GM18511 (cell line): ENCODE results near the gene PTN.

Experiments
- ATAC-seq: cut with Tn5 transposase; IDR thresholded peaks from one replicate; pipeline ENCODE4 v1.9.1; 2021; ENCODE audit warnings: mild to moderate bottlenecking, moderate library complexity; ENCODE audit not compliant: unreplicated experiment

PTN gene, protein sequence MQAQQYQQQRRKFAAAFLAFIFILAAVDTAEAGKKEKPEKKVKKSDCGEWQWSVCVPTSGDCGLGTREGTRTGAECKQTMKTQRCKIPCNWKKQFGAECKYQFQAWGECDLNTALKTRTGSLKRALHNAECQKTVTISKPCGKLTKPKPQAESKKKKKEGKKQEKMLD

DNA sequence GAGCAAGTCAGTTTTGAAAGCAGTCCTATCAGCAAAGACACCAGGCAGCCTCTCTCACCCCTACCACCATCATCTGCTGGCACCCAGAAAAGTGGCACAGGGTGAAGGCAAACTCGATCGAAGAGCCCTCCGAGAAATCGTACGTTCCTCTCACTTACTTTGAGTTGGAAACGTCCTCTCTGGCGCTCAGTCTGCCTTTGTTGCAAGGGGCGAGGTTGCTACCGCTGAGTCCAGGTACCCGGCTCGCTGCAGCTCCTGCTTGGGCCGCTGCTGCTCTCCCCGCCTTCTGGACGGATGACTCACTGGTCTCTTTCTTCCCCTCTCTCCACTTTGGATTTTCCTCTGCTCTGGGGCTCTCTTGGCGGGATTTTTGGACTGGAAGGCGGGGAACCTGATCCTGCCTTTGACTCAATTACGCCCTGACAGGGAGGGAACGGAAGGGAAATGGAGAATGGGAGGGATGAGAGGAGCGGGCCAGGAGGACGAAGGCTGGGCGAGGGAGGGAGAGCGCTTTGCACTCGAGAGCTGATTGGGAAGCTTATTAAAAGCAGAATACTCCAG, at the start of gene PTN:
Gene PTN (minus strand): TSS at position 453 of the 561 bp plus-strand sequence. CDS start 88,760 bp downstream, outside the sequence.
- ATAC-seq = no peak

DNA sequence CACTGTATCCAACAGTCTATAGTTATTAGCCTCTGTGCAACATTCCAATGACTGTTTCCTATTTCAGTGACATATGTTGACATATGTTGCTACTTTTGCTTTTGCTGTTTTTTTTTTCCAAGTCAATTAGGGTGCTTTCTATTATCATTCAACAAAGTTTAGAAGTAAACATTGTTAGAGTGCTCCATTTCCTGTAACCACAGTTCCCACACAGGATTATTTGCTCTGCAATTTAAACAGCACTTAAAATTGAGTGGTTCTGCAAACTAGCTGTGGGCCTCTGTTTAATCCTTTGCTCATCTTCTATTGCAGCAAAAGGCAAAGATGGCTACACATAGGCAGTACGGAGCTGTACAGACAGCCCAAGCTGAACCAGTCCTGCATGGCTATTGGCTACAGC, 46.5 kb upstream of the PTN start:
- ATAC-seq = no peak

DNA sequence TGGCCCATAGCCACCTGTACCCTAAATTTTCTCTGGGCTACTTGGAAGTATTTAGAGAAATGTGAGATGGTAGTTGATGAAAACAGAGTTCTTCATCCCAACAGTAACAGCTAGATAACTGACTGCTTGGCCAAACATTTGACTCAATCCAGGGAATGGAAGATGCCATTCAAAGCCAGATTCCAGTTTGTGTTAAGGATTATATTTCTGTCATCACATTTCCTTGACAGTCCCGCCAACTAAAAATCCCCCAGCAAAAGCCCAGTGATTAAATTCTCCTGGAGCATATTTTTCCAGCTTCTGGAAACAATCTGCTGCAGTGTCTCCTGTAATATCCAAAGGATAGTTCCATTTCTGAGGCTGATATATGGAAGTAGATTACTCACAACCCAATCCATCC, 45.4 kb upstream of the PTN start:
- ATAC-seq = no peak

DNA sequence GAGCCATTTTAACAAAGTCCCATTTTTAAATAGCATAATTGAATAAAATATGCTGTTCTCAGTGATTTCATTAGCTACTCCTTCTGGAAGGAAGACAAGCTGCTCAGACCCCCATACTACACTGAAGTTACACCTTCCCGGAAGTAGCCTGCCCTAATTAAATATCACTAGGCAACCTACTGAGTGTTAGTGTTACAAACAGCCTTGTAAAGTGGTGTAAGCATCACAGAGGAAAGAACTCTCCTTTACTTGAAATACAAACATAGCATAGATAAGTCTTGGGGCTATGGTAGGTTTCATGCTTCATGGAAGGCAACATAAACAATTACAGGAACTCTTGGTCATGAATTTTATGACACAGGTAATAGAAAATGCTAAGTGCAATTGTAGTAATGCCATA, 43.4 kb upstream of the PTN start:
- no peak for ATAC-seq

DNA sequence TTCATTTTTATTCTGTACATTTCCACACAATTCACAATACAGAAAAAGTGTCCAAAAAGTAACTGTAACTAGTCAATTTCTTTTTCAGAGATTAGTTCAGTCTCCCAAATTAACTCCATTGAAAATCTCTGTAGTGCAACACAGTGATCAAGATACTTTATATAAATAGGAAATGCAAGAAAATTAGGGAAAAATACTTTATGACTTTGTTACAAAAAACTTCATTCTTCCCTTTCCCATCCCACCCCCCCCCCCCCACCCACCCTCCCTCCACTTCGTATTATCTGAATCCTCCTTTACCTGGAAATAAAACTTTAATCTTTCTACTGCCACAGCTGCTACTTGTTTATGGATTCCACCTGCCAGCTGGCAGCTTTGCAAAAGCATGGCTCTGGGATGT, 37.5 kb upstream of the PTN start:
- no peak for ATAC-seq

DNA sequence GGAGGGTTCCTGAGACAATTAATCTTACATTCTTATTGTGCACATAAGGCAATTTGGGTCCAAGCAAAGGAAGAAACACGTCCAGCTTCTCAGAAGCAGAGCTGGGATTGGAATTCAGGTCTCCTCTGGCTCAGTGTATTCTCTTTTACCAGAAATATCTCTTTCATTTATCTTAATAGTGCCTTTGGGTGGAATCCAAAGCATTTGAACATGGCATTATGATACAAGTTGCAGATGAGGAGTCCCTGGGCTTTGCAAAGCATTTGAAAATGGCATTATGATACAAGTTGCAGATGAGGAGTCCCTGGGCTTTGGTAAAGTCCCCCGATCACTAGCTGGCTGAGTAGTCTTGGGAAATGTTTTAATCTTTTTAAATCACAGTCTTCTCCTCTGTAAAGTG, 30.0 kb upstream of the PTN start:
- ATAC-seq = no peak

DNA sequence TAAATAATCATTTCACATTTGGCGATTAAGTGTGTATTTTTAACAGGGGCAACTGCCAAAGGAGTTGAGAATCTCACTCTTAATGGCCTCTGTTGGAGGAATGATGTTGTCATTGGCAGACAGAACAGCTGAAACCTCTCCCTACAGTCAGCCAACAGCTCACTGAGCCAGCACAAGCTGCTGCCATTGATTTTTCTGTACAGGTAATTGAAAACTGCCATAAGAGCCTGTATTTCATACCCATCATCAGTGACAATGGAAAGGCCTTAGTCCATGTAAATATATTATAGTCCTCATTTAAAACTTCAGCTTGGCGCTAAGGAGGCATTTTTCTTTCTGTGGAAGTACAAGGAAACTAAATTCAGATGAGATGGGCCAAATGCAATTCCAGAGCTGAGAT, 28.1 kb upstream of the PTN start:
- ATAC-seq = no peak

DNA sequence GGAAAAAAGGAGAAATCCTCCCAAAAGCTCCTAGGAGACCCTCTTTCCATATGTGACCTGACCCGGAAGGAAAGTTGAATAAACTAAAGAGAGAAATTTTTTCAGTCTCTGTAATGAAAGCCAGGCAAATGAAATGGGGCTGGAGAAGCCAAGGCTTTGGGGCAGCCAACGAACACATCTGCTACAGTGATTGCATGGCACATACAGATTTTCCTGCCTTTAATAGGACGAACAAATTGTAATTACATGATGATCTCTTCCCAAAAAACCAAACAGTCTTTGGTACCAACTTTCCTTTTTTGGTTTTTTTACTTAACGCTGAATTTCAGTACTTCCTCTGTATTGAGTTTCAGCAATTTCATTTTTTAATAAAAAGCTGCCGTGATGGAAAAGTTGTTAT, 23.5 kb upstream of the PTN start:
- no peak for ATAC-seq

DNA sequence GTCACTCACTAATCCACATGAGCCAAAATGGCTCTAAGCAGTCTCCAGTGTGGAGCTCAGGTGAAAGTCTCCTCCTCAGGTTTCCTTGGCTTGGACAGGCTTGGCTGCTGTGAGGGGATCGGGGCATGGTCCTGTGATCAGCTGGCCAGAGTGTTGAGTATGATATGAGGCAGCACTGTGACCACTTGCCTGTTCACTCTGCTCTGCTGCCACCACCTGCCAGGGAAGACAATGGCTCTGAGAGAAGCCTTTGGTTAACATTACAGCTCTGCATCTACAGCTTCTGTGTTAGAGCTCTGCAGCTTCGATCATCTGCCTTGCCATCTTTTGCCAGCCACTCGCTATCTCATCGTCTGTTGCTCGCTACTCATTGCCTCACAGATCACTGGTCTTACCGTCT, 20.1 kb upstream of the PTN start:
- ATAC-seq = no peak

DNA sequence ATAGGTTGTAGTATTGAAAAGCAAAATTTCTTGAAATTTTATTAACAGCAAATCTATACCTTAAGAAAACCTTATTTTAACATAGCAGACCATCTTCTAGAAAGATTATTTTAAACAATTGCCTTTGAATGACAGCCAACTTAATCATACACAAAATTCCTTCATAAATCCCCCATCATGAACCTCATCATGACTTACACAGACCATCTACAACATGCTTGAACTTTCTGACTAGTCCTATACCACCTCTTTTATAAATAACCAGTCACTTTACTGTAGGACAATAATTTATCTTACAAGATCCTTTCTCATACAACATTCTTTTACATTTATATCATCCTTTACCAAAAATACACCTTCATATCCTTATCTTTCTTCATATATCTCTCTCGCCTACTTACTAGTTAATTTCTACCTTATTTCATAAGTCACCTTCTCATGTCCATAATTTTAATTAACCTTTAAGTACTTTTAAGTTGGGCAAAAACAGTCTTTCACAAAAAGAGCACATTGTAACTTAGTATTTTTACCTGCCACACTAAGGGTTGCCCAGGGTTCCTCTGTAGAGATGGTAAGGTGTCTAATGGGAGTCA, 16.6 kb upstream of the PTN start:
- ATAC-seq = no peak

DNA sequence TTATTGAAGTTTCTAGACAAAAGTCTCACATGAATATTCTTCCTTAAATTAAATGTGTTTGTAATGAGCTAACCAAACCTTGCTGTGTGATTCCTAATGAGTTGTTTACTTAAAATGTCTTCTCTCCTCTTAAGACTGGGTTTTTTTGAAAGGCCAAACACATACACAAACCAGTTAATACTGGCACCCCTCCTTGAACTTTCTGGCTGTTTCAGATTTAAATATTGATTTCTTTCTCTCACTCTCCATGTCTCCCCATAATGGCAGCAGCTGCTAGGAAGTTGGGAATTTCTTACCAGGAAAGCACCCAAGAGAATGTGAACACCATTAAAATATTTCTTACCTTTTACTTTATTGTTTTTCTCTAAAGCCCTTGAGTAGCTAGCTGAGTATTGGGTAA, 11.4 kb upstream of the PTN start:
- no peak for ATAC-seq

DNA sequence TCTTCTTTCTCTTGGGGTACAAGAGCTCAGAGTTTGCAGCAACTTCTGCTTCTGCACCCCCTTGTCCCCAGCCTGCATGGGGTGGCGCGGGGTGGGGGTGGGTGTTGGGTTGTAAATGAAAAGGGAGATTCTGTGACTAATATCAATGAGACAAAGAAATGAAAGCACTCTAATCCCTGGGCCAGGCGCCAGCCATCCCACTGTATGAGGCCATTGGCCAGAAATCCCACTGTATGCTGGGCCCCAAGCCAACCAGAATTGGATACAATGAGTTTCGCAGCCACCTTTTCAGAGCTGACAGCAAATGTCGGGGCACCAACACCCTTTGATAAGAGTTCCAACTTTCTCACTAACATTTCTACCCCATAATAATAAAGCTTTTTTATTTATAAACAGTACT, 10.9 kb upstream of the PTN start:
- ATAC-seq = no peak

DNA sequence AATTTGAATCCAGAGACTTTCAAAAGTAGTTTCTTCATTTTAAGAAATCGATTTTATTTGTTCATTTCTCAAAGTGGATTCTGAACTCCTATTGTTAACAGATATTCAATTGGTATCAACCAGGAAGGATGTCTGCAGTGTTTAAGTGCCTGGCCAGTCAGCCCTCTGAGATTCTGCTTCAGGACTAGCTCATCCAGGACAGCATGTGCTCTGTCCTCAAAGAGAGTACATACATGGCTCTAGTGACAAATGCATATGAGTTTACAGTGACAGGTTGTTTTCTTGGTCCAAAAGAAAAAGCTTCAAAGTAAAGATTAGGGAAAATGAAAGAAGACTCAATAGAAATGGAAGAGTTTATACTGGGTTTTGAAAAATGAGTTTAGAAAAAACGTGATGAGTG, 8.4 kb upstream of the PTN start:
- no peak for ATAC-seq

DNA sequence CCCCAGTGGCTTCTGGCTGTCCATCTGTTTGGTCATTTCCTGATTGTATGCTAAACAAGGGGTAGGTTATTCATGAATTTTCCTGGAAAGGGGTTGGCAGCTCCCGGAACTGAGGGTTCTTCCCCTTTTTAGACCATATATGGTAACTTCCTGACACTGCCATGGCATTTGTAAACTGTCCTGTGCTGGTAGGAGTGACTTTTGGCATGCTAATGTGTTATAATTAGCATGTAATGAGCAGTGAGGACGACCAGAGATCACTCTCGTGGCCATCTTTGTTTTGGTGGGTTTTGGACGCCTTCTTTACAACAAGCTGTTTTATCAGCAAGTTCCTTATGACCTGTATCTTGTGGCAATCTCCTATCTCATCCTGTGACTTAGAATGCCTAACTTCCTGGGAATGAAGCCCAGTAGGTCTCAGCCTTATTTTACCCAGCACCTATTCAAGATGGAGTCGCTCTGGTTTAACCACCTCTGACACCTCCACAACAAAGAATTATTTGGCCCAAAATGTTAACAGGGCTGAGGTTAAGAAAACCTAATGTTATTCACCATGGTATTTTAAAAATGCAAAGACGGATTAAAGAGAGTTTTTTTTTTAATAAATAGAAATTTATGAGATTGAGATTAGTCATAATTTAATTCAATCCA, 2.4 kb upstream of the PTN start:
- no peak for ATAC-seq

DNA sequence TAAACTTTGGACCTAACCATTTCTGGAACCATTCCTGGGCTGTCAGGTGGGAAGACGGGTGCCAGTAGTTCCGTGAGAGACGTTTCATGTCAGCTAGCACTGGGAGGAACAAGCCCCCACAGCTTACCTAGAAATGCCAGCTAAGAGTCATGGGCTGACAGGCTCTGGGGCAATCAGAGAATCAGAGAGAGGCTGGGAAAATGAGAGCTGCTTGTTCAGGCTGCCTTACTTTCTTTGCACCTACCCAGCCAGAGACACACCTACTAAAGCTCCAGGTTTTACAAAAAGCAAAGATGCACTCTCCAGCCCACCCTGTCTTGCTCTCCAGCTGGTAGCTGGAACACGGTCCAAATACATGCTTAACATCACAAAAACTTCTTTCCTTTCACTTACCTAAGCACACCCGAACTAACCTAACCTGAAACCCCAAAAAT, 688 bp downstream of the PTN start:
- no peak for ATAC-seq

DNA sequence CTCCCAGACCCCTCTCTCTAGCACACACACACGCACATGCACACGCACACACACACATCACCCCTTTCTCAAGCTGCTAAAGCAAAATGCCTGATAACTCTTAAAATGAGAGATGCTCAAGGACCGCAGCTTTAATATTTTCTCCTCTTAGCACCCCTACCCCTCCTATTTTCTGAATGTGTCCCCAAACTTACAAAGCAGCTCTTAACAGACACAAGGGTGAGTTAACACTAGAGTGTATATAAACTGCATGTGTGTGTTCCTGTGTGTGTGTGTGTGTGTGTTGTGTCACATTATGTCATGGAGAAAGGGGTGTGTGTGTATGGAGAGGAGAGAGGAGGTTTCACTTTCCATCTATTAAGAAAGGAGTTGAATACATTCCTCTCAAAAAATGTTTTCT, 1.3 kb downstream of the PTN start:
- ATAC-seq = no peak

DNA sequence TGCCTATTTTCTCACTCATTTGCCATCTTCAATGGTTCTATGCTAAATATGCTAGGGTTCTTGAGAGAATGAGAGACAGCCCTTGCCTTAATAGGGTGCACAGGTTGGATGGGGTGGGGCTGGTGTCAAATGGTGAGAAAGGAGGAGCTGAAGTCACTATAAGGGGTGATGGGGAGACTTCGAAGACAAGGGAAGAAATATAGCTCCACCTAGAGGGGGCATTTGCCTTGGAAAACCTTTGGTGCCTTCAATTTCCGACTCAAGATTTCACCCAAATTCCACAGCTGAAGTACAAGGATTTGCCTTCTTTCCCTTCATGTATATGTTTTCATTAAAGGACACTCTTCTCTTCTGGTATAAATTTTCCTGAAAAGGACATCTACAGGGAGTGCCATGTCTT, 5.6 kb downstream of the PTN start:
- no peak for ATAC-seq

DNA sequence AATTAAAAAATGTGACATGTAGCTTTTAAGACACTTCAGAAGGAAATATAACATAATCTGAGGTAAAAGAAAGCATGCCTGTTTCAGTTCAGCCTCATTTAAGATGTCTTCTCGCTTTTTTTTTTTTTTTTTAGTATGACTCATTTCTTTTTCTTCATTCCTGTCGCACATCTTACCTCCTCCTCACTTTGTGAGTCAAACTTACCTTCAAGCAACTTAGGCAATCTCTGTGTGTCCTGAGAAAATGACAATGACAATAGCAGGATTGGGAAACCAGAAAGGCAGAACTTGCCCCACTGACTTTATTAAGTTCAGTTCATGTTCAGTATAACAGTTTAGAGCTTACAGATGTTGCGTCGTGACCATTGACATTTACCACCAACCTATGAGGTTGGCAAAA, 7.7 kb downstream of the PTN start:
- no peak for ATAC-seq

DNA sequence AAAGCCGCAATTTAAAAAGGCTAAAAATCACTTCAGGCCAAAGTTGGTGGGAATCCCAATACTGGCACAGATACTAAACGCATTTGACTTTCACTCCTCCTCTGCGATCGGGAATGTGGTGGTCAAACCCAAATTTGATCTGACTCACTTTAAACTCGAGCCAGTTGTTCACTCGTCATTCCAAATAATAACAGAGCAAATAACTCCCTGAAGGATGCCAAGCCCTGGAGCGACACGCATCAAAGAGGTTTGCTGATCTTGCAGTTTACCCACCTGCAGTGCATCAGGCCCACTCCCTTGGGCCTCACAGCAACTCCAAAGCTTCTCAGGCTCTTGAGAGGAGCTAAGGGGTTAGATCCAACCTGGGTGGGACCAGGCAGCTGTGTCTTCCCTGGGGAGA, 12.2 kb downstream of the PTN start:
- ATAC-seq = no peak

DNA sequence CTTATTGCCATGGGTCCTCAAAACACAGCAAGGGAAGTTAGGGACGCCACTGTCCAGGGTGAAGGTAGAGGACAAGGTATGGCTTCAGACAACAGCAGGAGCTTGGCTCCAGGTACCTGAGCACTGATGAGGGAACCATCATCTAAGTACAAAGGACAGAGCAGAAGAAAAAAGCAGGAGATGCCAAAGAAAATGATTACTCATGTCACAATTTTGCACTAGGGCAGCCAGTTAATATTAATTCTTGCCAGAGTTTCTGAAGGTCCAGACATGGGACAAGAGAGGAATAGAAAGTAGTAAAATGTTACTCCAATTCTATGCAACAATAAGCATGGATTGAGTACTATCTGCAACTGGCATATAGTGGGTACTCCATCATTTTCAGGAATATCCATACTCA, 14.1 kb downstream of the PTN start:
- ATAC-seq = no peak

DNA sequence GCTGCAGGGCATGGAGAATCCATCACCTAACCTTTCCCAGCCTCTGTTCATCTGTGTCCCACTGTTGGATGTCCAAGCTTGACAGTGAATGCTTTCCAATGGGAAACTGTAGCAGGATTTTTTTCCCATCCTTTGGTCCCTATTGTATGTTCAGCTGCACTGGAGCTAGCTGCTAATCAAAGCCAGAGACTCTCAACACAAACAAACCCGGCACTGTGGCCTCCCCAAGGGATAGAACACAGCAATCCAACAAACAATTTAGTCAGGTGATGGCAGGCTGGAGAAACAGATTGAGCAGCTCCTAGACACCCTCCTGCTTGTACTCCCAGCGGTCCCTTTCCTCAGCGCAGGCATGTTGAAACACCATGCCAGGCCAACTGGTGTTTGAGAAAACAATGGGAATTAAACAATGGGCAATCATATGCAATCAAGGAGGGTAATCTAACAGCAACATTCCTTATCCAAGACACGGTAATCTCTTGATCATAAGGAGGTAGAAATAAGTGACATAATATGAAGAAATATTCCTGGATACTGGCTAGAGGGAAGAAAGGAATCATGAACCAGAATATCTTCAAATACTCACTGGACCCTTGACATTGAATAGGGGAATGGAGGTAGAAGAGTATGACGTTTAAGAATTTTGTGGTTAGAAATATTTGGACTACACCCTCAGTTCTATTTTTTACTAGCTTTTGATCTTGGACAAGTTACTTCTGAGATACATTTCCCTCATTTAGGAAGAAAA, 15.0 kb downstream of the PTN start:
- no peak for ATAC-seq

DNA sequence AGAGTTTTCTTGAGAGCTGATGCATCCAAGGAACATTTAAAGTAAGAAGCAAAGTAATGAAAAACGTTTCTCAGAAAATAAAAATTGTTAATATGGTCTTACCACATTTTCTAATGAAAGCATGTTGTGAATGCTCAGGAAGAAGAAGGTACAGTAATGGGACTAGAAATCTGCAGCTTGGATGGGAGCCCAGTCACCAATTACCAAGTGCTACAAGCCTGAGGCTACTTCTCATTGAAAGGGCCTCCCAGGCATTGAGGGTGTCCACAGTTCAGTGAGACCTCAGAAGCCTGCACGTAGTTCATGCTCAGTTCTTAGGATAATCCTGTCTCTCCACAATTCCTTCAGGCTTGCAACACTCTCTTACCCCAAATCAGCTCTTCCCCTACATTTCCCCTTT, 17.6 kb downstream of the PTN start:
- ATAC-seq = no peak
